ENCODE results near the gene NKAIN2.

The NKAIN2 gene

DNA sequence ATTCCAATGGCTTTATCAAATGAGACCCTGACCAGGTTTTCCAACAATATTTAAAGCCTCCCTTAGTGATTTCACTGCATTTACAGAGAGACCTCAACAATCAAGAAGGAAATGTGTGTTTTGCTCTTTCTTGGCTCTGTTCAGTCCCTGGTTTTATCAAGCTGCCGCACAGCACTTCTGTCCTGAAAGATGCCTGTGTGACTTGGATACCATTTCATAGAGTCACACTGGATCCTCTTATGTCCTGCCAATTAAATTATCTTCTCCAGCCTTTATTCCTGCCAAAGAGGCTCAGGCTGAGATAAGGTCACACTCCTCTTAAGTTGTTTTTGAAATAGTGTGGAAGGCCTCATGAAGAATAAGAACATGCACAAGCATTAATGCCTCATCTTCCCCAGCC is 961.6 kb downstream of the NKAIN2 start:
- DNase-seq (ENCODE audit: low read depth in 2 of 2), result no peak

DNA sequence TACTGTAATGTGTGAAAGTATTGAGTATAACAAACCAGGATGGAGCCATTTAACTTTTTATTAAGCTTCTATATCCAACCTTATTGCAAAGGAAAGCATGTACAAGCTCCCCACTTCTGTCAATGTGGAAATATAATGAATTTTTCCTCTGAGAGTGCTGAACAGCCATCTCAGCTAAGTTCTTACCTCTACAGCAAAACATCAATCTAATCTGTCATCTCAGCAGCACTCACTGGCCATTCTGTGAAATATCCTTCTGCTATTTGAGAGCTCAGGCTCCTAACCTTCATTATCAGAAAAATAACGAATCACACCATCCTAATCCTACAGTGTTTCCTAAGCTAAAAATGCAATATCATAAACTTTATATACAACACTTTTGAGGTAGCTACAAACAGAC is 964.6 kb downstream of the NKAIN2 start:
- no peak for DNase-seq (ENCODE audit: low read depth in 2 of 2)

DNA sequence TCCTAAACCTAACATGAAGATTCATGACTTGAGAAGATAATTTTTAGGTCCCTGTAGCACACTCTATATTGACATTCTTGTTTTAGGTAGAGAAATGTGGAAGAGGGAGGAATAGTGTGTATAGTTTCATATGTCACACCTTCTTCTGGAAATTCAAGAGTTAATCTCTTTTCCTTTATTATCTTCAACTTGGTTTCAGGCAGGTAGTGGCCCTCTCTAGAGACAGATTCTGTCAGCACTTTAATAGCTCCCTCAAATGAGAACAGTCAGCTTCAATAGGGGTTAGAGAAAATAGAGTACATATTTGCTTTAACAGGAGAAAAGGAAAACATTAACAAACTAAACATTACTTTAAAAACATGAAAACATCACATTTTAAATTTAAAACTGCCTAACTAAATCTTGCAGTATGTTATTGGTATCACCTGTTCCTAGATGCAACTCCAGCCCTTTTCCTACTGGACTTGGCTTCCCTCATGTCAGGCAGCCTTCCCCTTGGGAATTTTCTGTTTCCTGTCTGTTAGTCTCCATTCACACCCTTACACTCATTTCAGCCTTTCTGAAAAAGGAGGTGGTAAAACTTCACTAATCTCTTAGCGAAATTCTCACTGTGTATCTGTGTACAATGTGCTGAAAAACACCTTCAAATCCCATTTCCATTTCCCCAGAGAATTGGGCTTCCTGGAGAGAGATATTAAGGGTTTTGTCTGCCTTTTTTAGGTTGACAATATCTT is 966.3 kb downstream of the NKAIN2 start:
- DNase-seq (ENCODE audit: low read depth in 2 of 2), result no peak

DNA sequence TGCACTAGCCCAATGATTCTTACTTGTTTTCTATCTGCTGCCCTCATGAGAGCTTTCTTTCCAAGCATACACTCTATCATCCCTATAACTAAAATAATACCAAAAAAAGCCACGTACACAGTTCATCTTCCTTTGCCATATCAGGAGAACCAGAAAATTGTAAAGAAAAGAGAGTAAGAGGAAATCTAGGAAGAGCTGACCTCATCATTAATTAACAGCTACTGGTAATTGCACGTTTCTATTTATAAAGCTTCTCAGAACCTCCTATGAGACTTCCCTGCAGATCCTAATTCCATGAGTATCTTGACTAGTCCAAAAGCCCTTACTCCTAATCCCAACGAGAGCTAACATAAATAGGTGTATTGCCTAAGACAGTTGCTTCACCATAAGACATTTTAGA is 967.1 kb downstream of the NKAIN2 start:
- no peak for DNase-seq (ENCODE audit: low read depth in 2 of 2)

DNA sequence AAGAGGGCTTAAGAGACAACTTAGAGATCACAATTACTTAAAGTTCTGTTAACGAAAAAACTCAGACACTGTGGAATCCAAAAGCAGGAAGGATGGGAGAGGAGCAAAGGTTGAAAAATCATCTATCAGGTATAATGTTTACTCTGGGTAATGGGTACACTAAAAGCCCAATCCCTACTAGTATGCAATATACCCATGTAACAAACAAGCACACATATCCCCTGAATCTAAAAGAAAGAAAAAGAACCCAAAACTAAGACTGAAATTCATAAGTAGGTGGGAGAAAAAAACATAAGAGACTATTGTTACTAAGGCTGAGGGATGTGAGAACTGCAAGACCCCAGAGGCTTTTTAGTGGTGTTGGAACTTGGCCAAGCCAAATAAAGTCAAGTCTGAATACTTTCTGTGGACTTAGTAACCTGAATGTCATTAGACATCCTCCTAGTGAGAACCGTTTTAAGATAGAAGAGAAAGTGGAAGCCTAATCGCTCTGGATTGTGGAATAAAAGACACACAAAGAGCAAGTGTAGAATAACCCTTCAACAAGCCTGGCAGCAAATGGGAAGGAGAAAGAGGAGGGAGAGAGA is 969.2 kb downstream of the NKAIN2 start:
- DNase-seq (ENCODE audit: low read depth in 2 of 2), result no peak

DNA sequence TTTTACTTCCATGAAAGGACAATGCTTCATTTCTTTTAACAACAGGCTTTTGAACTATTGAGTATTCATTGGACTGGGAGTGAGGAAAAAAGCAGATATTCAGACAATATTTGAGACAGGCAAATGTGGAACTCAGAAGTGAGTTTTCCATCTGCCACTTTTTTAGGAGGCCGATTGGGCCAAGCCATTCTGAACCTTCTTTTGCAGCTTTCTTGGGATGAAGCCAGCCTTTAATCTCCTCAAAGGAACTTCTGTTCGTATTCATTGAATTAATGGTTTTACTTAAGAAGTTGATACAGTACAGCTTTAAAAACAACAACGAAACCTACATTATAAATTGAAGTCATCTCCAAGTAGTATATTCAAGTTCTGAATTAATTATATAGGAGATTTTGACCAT is 971.5 kb downstream of the NKAIN2 start:
- no peak for DNase-seq (ENCODE audit: low read depth in 2 of 2)

DNA sequence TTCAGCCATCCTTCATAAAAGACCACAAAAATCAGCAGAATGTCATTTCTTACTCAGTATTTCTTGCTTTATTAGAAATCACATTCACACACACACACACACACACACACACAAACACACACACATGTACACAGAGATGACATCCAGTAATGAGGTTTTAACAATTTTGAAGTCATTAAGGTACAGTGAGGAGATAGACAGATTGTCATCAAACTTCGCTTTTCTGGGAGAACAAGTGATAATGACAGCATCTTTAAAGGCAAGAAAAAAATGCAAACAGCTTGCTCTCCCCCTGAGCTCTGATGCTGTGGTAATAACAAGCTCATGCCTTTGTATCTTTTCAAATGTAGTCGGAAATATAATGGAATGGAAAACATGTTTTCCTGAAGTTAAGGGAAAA is 974.2 kb downstream of the NKAIN2 start:
- no peak for DNase-seq (ENCODE audit: low read depth in 2 of 2)

DNA sequence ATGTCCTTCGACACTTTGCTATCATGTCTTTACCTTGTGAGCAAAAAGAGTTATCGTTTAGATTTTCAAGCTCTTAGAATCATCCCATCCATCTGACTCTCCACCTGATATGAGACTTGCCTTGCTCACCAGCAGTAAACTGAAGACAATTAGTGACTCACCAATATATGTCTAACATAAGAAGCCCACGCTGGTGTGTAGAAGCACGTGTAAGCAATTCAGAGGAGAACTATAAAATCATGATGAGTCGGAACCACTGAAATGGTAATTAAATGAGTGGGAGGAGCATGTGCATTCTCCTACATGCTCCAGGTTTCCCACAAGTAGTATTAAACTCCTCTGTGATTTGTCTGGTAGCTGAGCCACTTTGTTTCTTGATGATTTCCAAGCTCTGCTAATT is 977.0 kb downstream of the NKAIN2 start:
- no peak for DNase-seq (ENCODE audit: low read depth in 2 of 2)

DNA sequence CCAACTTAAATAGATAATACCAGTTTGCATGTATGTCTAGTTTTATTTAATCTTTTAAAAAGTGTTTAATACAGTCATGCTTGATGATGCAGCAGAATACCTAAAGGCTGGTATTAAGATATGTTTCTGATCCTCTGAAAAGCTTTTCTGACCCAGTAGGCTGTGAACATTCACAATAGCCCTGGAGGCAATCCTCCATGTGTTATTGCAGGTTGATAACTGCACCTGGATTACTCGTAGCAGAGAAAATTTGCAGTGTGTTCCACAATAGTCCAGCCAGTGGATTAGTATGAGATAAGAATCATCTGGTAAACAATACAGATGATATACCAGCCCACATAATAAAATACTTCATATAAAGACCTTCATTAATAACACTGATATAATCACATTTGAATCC is 979.7 kb downstream of the NKAIN2 start:
- DNase-seq (ENCODE audit: low read depth in 2 of 2), result no peak

DNA sequence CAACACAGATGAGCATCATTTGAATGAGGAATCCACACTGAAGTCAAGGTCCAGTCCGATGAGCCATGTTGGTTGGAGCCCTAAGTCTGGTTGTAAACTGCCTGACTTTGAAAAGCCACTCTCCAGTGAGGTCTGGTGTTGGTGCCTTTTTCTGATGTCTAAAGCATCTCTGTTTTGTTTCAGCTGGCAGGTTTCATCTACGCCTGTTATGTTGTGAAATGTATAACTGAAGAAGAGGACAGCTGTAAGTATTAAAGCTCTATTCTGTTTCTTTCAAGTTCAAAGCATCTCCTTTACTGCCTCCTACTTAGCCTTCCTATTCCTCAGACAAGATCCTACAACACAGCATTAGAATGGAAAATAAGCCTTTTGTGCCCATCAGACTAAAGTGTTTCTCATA is 987.5 kb downstream of the NKAIN2 start:
- no peak for DNase-seq (ENCODE audit: low read depth in 2 of 2)

DNA sequence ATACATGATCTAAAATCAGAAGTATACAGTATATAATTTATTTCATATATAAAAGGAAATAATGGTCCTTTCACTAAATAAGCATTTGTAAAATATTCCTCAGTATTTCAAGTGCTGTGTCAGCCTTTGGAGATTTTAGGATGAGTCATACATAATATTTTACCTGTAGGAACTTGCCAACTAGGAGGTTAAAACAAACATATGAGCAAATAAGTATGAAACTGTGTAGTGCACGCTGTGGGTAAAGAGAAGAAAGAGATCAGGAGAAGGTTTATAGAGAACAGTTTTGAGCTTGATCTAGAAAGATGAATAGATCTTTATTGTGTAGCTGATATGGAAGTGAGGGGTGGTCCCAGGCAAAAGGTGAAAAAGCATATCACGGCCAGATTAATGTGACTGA is 988.7 kb downstream of the NKAIN2 start:
- no peak for DNase-seq (ENCODE audit: low read depth in 2 of 2)

DNA sequence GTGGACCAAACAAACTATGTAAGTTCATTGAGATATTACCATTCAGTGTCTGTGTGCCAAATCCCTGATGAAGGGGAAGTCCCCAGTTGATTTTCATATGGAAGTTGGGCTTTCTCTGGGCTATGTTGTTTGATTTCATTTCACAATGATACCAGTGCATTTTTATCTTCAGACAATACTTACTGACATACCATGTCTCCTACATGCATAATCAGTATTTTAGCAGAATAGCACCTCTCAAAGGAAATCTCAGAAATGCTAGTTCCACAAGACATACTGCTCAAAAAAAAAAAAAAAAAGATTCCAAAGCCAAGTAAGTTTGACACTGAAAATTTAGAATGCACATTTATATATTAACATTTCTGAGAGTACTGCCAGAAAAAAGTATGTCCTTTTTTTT is 989.7 kb downstream of the NKAIN2 start:
- DNase-seq (ENCODE audit: low read depth in 2 of 2), result no peak

DNA sequence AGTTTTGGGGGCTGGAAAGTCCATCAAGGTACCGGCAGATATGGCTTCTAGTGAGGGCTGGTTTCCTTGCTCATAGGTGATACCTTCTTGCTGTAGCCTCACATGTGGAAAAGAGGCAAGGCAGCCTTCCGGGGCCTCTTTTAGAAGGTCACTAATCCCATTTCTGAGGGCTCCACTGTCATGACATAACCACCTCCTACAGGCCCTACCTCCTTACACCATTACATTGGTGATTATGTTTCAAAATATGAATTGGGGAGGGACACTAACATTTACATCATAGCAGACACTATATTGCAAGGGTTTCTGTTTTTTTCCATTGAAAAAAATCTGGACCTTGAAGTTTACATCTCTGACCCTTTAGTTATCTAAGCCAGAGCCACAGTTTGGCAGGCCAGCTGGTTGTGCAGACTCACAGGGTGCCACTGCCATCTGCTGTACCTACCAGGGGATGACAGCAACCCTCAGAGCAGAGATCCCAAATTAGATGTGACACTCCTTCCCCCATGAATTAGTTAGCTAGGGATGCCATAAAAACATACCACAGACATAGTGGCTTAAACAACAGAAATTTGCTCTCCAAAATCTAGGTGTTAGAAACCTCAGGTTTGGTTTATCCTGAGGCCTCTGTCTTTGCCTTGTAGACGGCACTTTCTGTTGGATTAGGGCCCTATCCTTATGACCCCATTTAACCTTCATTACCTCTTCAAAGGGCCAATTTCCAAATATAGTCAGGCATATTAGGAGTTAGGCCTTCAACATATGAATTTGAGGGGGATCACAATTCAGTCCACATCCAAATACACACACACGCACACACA is 992.2 kb downstream of the NKAIN2 start:
- DNase-seq (ENCODE audit: low read depth in 2 of 2), result no peak

DNA sequence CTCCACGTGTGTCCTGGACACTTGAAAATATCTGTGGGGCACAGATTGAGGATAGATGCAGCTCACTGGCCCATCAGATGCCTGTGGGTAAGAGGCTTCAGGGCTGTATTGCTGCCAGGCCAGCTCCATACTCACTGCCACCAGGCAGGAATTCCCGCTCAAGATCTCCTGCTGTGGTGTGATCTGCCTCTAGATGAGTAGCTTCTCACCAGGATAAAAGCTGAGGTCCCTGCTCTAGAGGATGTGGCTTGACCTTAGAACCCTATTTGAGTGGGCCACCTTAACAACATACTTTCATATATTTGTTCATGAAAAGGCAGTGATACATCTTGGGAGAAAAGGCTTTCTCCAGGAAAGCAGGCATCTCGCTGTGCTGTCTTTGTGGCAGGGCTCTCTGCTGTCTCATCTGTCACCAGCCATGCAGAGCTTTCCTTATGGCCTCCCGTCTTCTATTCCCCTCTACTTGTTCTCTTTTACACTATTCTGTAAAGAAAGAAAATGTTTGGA is 992.9 kb downstream of the NKAIN2 start:
- no peak for DNase-seq (ENCODE audit: low read depth in 2 of 2)

DNA sequence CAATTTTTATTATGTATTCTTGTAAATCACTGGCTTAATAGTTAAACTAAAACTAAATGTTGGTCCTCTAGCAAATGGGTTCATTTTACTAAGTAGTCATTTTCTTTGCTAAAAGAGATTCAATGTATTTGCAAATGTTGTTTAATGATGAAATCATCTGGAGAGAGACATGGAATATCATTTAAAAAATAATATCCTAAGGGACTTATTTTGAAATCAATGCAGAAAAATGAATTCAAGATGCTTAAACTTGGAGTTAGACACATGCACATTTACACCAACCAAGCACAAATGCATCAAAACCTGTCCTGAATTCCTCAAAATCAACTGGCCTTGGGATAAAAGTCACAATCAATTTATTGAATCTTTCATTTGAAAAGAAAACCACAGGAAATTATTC is 993.6 kb downstream of the NKAIN2 start:
- no peak for DNase-seq (ENCODE audit: low read depth in 2 of 2)

DNA sequence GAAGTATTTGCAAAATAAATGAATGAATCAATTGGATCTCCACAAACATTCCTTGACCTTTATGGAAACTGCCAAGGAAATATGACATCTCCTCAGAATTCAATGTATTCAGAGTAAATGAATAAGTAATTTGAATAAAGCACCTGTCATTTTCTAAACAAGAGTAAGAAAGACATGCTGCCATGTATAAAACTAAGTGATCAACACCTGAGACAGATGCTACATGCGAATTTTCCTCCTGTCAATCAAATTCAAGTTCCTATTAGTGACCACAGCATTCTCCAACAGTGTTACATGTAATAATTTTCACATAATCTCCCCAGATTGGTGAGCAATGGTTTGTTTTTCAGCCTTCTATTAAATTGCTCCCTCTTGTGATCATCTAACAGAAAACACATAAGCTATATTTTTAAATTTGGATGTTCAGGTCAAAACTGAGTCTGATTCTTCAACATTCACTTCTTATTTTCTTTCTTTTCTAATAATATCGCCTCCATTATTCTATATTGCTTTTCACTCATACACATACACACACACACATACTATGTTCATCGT is 995.4 kb downstream of the NKAIN2 start:
- no peak for DNase-seq (ENCODE audit: low read depth in 2 of 2)

DNA sequence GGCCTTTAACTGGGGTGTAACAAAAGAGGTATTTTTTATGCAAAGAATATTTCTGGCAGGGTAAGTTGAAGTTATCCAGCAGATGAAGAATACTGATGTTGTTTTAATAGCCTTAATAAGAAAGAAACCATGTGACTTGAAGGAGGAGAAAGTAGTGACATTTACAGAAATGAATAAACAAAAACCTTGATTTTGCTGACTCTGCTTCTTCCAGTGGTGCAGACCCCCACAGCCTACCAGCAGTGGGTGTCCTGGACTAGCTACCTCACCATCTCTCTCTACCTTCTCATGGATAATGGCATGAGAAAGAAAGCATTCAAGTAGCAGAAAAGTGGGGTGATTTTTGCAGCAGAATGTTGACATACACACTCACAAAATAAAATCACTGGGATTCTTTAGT is 996.0 kb downstream of the NKAIN2 start:
- no peak for DNase-seq (ENCODE audit: low read depth in 2 of 2)

DNA sequence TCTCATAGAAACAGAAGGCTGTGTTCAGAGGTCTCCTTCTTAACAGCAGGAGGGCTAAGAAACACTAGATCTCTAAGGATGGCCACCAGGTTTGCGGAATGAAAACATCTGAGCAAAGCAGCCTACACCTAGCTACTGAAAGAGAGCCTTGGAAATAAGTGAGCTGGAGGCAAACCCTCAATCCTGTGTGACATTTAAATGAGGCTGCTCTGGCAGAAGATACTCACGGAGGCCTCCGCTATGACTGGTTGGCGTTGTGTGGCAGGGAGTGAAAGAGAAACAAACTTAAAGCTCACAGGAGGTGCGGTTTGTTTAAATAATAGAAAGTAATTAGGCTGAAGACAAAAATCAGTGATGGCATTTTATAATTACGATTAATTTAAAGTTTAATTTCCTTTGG is 996.6 kb downstream of the NKAIN2 start:
- no peak for DNase-seq (ENCODE audit: low read depth in 2 of 2)

DNA sequence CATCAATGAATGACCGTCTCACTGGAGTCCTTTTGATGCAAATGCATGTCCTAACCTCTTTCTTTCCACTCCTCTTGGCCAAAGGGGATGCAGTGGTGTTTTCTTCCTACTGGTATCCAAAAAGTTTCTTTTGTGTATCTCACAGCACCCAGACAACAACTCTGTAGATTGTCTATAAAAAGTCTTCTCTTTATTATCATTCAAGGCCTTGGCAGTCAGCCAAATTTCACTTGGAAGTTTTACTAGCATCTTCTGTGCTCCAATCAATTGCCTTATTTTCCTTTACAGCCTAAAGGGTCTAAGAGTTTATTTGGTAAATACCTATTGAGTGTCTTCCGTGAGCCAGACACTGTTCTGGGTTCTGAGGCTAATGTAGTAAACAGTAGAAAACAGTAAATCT is 1008.4 kb downstream of the NKAIN2 start:
- no peak for DNase-seq (ENCODE audit: low read depth in 2 of 2)

DNA sequence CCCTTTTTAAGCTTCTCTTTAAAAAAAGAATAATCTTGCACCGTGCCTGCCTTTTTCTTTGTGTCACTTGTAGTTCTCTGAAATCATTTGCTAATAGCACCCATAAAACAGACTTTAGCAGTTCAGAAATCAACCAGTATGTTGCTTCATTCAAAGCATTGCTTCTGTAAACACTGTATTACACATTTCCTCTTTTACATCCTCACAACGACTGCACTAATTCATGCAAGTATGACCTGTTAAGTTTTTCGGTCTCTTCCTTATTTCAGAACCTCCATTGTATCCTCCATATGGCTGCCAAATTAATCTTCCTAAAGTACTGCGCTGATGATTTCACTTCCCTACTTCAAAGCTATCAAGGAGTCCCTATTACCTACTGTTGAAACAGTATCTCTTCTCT is 1015.7 kb downstream of the NKAIN2 start:
- no peak for DNase-seq (ENCODE audit: low read depth in 2 of 2)

DNA sequence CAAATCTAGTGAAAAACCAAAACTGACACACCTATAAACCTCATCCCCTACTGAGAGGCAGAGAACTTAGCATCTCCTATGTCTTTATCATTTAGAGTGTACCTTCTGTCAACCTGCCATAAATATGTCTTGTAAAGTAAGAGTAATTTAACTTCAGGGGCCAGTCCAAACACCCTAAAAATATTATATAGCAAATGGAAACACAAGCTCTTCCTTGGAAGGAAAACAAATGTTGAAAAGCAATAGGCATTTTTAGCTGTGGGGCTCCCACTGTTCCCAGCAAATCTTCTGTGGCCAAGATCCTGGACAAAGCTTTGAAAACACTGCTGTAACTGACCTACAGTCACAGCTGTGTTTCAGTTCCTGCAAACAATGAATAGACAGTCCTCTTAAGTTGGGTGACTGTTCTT is 1018.5 kb downstream of the NKAIN2 start:
- DNase-seq (ENCODE audit: low read depth in 2 of 2), result no peak

DNA sequence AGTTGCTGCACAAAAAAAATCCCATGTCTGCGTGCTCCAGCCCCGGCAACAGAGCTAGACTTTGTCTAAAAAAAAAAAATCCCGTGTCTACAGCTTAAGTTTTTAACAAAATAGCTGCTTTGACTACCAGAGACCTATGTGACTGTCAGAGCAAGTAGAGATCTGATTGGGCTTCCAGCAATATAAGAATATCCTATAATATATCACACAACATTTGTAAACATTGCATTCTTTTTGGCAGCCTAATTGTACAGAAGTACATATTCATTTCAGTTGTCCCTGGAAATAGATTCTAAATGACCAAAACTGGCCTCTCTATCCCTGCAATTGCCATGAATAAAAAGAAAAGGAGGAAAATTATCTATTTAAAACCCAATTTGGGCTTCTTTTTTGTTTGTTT is 1019.1 kb downstream of the NKAIN2 start:
- DNase-seq (ENCODE audit: low read depth in 2 of 2), result no peak
